H9 (cell line): ENCODE results near the gene AKR7A3. TPM values are rescaled to one million over a fixed set of nuclear protein-coding genes. Genes with fewer than 3 reads are reported as not detected.

Experiments
- DNase-seq: peaks from one replicate; pipeline ENCODE4 v3.0.0-alpha.2; 2017
- H2AFZ ChIP-seq: one replicate; pipeline ENCODE4 v1.6.1; 2013; ENCODE audit warnings: mild to moderate bottlenecking, low read length, control low read depth, moderate library complexity
- H2AK5ac ChIP-seq: 2 replicates; pipeline ENCODE4 v1.6.1; 2013; ENCODE audit warnings: low read length, control low read depth, mixed read lengths; ENCODE audit not compliant: insufficient read length
- H2BK120ac ChIP-seq: one replicate; pipeline ENCODE4 v1.6.1; 2013; ENCODE audit warnings: low read depth, mild to moderate bottlenecking, low read length, control low read depth, inconsistent platforms; ENCODE audit not compliant: poor library complexity, severe bottlenecking
- H2BK12ac ChIP-seq: 2 replicates; pipeline ENCODE4 v1.6.1; 2013; ENCODE audit warnings: low read length, control low read depth, mixed read lengths, low read depth; ENCODE audit not compliant: insufficient read length
- H2BK15ac ChIP-seq: 2 replicates; pipeline ENCODE4 v1.6.1; 2013; ENCODE audit warnings: low read depth, low read length, control low read depth
- H2BK20ac ChIP-seq: one replicate; pipeline ENCODE4 v1.6.1; 2013; ENCODE audit warnings: low read depth, mild to moderate bottlenecking, low read length, control low read depth, inconsistent platforms; ENCODE audit not compliant: poor library complexity, severe bottlenecking
- H2BK5ac ChIP-seq: 2 replicates; pipeline ENCODE4 v1.6.1; 2013; ENCODE audit warnings: low read length, control low read depth, mixed read lengths; ENCODE audit not compliant: insufficient read length
- H3K14ac ChIP-seq: 2 replicates; pipeline ENCODE4 v1.6.1; 2013; ENCODE audit warnings: low read length, control low read depth; ENCODE audit not compliant: insufficient read depth
- H3K18ac ChIP-seq: 2 replicates; pipeline ENCODE4 v1.6.1; 2013; ENCODE audit warnings: low read depth, mild to moderate bottlenecking, mixed read lengths, low read length, control low read depth; ENCODE audit not compliant: insufficient read length
- H3K23ac ChIP-seq: 2 replicates; pipeline ENCODE4 v1.6.1; 2013; ENCODE audit warnings: low read length, control low read depth, mixed read lengths, low read depth; ENCODE audit not compliant: insufficient read length
- H3K23me2 ChIP-seq: 2 replicates; pipeline ENCODE4 v1.6.1; 2013; ENCODE audit warnings: low read depth, mild to moderate bottlenecking, mixed read lengths, low read length, control low read depth; ENCODE audit not compliant: insufficient read length, poor library complexity, severe bottlenecking
- H3K27ac ChIP-seq: 2 replicates; pipeline ENCODE4 v1.5.1; 2013; ENCODE audit warnings: low read length, control low read depth, mixed read lengths, low read depth; ENCODE audit not compliant: insufficient read length
- H3K27me3 ChIP-seq: 2 replicates; pipeline ENCODE4 v1.6.1; 2013; ENCODE audit warnings: low read length, control low read depth, inconsistent platforms; ENCODE audit not compliant: insufficient read depth
- H3K4ac ChIP-seq: 2 replicates; pipeline ENCODE4 v1.6.1; 2013; ENCODE audit warnings: low read depth, mild to moderate bottlenecking, control low read depth, inconsistent platforms, low read length, moderate library complexity
- H3K4me1 ChIP-seq: 2 replicates; pipeline ENCODE4 v1.6.1; 2013; ENCODE audit warnings: low read length, control low read depth, inconsistent platforms; ENCODE audit not compliant: insufficient read depth
- H3K4me2 ChIP-seq: 2 replicates; pipeline ENCODE4 v1.6.1; 2013; ENCODE audit warnings: low read length, control low read depth, mixed read lengths; ENCODE audit not compliant: insufficient read length, insufficient read depth
- H3K56ac ChIP-seq: 2 replicates; pipeline ENCODE4 v1.6.1; 2013; ENCODE audit warnings: low read depth, mild to moderate bottlenecking, mixed read lengths, low read length, control low read depth; ENCODE audit not compliant: insufficient read length
- H3K79me1 ChIP-seq: 2 replicates; pipeline ENCODE4 v1.6.1; 2013; ENCODE audit warnings: low read depth, mild to moderate bottlenecking, moderate library complexity, low read length, control low read depth, inconsistent platforms; ENCODE audit not compliant: insufficient read depth, poor library complexity, severe bottlenecking
- H3K79me2 ChIP-seq: 2 replicates; pipeline ENCODE4 v1.6.1; 2013; ENCODE audit warnings: low read length, control low read depth, inconsistent platforms; ENCODE audit not compliant: insufficient read depth
- H3K9ac ChIP-seq: 2 replicates; pipeline ENCODE4 v1.6.1; 2013; ENCODE audit warnings: low read length, control low read depth, mixed read lengths; ENCODE audit not compliant: insufficient read length; ENCODE audit errors: extremely low read depth
- H3K9me3 ChIP-seq: one replicate; pipeline ENCODE4 v1.6.1; 2013; ENCODE audit warnings: low read depth, low read length, inconsistent platforms; ENCODE audit not compliant: control insufficient read depth
- H3T11ph ChIP-seq: one replicate; pipeline ENCODE4 v1.6.1; 2013; ENCODE audit warnings: mild to moderate bottlenecking, low read length, control low read depth, inconsistent platforms
- H4K20me1 ChIP-seq: one replicate; pipeline ENCODE4 v1.6.1; 2013; ENCODE audit not compliant: control insufficient read depth, insufficient read length, insufficient read depth
- H4K5ac ChIP-seq: 2 replicates; pipeline ENCODE4 v1.6.1; 2013; ENCODE audit warnings: low read depth, mild to moderate bottlenecking, mixed read lengths, low read length, control low read depth; ENCODE audit not compliant: insufficient read length
- H4K8ac ChIP-seq: replicated peaks from 2 replicates; pipeline ENCODE4 v1.6.1; 2013; ENCODE audit warnings: low read length, control low read depth, mixed read lengths, low read depth; ENCODE audit not compliant: insufficient read length
- H4K91ac ChIP-seq: 2 replicates; pipeline ENCODE4 v1.6.1; 2013; ENCODE audit warnings: low read depth, mild to moderate bottlenecking, moderate library complexity, mixed read lengths, low read length, control low read depth; ENCODE audit not compliant: insufficient read length
- H3K27ac Mint-ChIP-seq, 3 experiments: 2 replicates in 2 of 3; 3 replicates in 1 of 3; pipeline ENCODE4 v1.8.0; 2020 to 2021; ENCODE audit warnings: mixed read lengths in 3 of 3, mild to moderate bottlenecking in 1 of 3, moderate library complexity in 1 of 3
- H3K27me3 Mint-ChIP-seq: 2 replicates; pipeline ENCODE4 v1.8.0; 2021; ENCODE audit warnings: low read depth, mild to moderate bottlenecking, moderate library complexity, mixed read lengths
- H3K36me3 Mint-ChIP-seq, 3 experiments: 2 replicates in 2 of 3; 3 replicates in 1 of 3; pipeline ENCODE4 v1.8.0; 2020 to 2021; ENCODE audit warnings: low read depth in 3 of 3, mixed read lengths in 3 of 3; ENCODE audit not compliant: insufficient read depth in 1 of 3
- H3K4me1 Mint-ChIP-seq, 2 experiments: 2 replicates each; pipeline ENCODE4 v1.8.0; 2020; ENCODE audit warnings: mixed read lengths in 2 of 2
- H3K4me3 Mint-ChIP-seq, 2 experiments: 2 replicates in 1 of 2; 3 replicates in 1 of 2; pipeline ENCODE4 v1.8.0; 2020 to 2021; ENCODE audit warnings: mild to moderate bottlenecking in 2 of 2, mixed read lengths in 2 of 2, moderate library complexity in 1 of 2
- H3K9me3 Mint-ChIP-seq, 2 experiments: 2 replicates in 1 of 2; 3 replicates in 1 of 2; pipeline ENCODE4 v1.8.0; 2020; ENCODE audit warnings: mild to moderate bottlenecking in 2 of 2, mixed read lengths in 2 of 2, moderate library complexity in 1 of 2
- WGBS: extraction: QIAGEN DNeasy Blood & Tissue Kit; methylation state at CpG from one replicate; pipeline ENCODE4 v1.1.7; 2013; ENCODE audit warnings: missing lambda C conversion rate, low lambda C conversion rate, mixed read lengths; ENCODE audit not compliant: insufficient read length; ENCODE audit errors: extremely low coverage; 5-methylcytosine and 5-hydroxymethylcytosine counted together
- total RNA-seq: library from RNA; stranded (reverse); gene quantifications from 2 replicates; pipeline ENCODE4 v1.2.1, GENCODE V29; 2021
- TF ChIP-seq, protein P1 (sequence below): fragments of 200-600 bp; sonication (generic); conservative IDR thresholded peaks from 3 replicates; pipeline ENCODE4 v1.8.0; 2021; ENCODE audit warnings: antibody characterized with exemption, mild to moderate bottlenecking

Gene AKR7A3
- total RNA-seq, 1 experiment from 2014 or later: 0.74 TPM

DNA sequence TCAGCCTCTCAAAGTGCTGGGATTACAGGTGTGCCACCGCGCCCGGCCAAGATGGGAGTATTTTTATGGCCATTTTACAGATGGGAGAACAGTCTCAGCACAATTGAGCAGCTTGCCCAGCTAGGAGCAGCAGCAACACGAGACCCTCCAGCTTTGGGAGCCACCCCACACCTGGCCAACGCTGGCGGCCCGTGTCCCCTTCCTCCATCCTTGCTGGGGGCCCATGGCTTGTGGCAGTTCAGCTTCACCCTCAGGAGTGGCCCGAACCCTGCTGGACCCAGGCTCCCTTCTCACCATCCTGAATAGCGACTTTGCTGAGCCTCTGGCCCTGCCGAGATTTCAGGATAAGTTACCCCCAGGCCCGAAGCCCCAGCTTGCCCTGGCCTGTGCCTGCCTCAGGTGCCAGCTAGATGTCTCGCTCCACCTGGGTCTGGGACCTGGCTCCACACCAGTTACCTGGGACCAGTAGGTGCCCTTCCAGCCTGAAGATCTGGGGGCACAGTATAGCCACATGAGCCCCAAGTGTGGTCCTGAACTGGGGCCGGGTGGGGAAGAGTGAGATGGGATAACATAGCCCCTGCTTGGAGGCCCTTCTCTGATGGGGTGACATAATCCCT lies 42.8 kb upstream of the AKR7A3 start:
- no peaks in the 10 kb centered on the region for H4K20me1 ChIP-seq
- H3T11ph ChIP-seq: no peak overlapping the region
- no peaks in the 10 kb centered on the region for H3K4me1 ChIP-seq
- no peak overlapping the region for H2AK5ac ChIP-seq
- no peak overlapping the region for H2BK12ac ChIP-seq
- no peaks in the 10 kb centered on the region for H3K4me1 Mint-ChIP-seq
- WGBS: no CpG with 5 or more reads among the region's 13 CpGs
- no peak overlapping the region for H3K4me2 ChIP-seq
- H3K79me1 ChIP-seq: no peaks in the 10 kb centered on the region
- TF ChIP-seq, protein P1, sequence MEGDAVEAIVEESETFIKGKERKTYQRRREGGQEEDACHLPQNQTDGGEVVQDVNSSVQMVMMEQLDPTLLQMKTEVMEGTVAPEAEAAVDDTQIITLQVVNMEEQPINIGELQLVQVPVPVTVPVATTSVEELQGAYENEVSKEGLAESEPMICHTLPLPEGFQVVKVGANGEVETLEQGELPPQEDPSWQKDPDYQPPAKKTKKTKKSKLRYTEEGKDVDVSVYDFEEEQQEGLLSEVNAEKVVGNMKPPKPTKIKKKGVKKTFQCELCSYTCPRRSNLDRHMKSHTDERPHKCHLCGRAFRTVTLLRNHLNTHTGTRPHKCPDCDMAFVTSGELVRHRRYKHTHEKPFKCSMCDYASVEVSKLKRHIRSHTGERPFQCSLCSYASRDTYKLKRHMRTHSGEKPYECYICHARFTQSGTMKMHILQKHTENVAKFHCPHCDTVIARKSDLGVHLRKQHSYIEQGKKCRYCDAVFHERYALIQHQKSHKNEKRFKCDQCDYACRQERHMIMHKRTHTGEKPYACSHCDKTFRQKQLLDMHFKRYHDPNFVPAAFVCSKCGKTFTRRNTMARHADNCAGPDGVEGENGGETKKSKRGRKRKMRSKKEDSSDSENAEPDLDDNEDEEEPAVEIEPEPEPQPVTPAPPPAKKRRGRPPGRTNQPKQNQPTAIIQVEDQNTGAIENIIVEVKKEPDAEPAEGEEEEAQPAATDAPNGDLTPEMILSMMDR: no peak
- no peak overlapping the region for H2AFZ ChIP-seq
- H3K14ac ChIP-seq: no peak overlapping the region
- H3K27ac Mint-ChIP-seq: peak overlapping the region in 1 of 3 experiments; percentile 40; a peak in 1 of 7 replicates
- no peaks in the 10 kb centered on the region for H3K9me3 Mint-ChIP-seq
- H2BK15ac ChIP-seq: no peak overlapping the region
- H3K23ac ChIP-seq: no peak overlapping the region
- H3K4me3 Mint-ChIP-seq: no peak overlapping the region
- no peaks in the 10 kb centered on the region; the same call in 1 of the 2 replicates for H3K27me3 Mint-ChIP-seq
- H3K18ac ChIP-seq: no peak overlapping the region
- H2BK20ac ChIP-seq: no peak overlapping the region
- no peak overlapping the region for H3K9ac ChIP-seq
- H3K9me3 ChIP-seq: no peaks in the 10 kb centered on the region
- H3K27ac ChIP-seq: no peak overlapping the region
- H3K23me2 ChIP-seq: no peaks in the 10 kb centered on the region
- no peaks in the 10 kb centered on the region for H3K79me2 ChIP-seq
- no peak overlapping the region for H3K56ac ChIP-seq
- H4K5ac ChIP-seq: no peak overlapping the region
- peaks cover 10 to 13% (median 11%) of the 10 kb centered on the region in 3 experiments; a peak in 6 of 7 replicates for H3K36me3 Mint-ChIP-seq
- no peak for DNase-seq
- H4K91ac ChIP-seq: no peak overlapping the region
- H2BK5ac ChIP-seq: no peak overlapping the region
- H3K4ac ChIP-seq: no peak overlapping the region
- H3K27me3 ChIP-seq: no peaks in the 10 kb centered on the region
- H2BK120ac ChIP-seq: no peak overlapping the region
- H4K8ac ChIP-seq: no peak overlapping the region
